KMS-11 (cell line): Measurements from ENCODE around the gene ITGB6.

Experiments
- H2AFZ ChIP-seq: fragments of 200-600 bp; sonication (generic); 2 replicates; pipeline ENCODE4 v1.6.1; 2016; ENCODE audit warnings: antibody characterized with exemption, mixed run types, low read depth
- H3K27ac ChIP-seq: fragments of 200-600 bp; sonication (generic); 2 replicates; pipeline ENCODE4 v1.6.1; 2016; ENCODE audit warnings: mild to moderate bottlenecking, mixed run types
- H3K27me3 ChIP-seq: fragments of 200-600 bp; sonication (generic); 2 replicates; pipeline ENCODE4 v1.6.1; 2017; ENCODE audit warnings: mild to moderate bottlenecking, low read depth, mixed run types, moderate library complexity; ENCODE audit not compliant: insufficient read depth
- H3K36me3 ChIP-seq: fragments of 200-600 bp; sonication (generic); 2 replicates; pipeline ENCODE4 v1.6.1; 2017; ENCODE audit warnings: mild to moderate bottlenecking, mixed run types; ENCODE audit not compliant: insufficient read depth
- H3K4me1 ChIP-seq: fragments of 200-600 bp; sonication (generic); 2 replicates; pipeline ENCODE4 v1.6.1; 2016; ENCODE audit warnings: mild to moderate bottlenecking, low read depth, mixed run types; ENCODE audit not compliant: poor library complexity, severe bottlenecking
- H3K4me2 ChIP-seq: fragments of 200-600 bp; sonication (generic); 2 replicates; pipeline ENCODE4 v1.7.0; 2016; ENCODE audit warnings: mild to moderate bottlenecking, mixed run types
- H3K4me3 ChIP-seq: fragments of 200-600 bp; sonication (generic); IDR thresholded peaks from 2 replicates; pipeline ENCODE4 v1.6.1; 2017; ENCODE audit warnings: low read depth, low read length, mixed read lengths; ENCODE audit not compliant: insufficient read depth
- H3K79me2 ChIP-seq: fragments of 200-600 bp; sonication (generic); 2 replicates; pipeline ENCODE4 v1.6.1; 2016; ENCODE audit warnings: low read depth, mixed run types; ENCODE audit not compliant: insufficient read depth
- H3K9ac ChIP-seq: fragments of 200-600 bp; sonication (generic); 2 replicates; pipeline ENCODE4 v1.6.1; 2016; ENCODE audit warnings: mild to moderate bottlenecking, mixed run types
- H4K20me1 ChIP-seq: fragments of 200-600 bp; sonication (generic); 2 replicates; pipeline ENCODE4 v1.6.1; 2016; ENCODE audit warnings: mild to moderate bottlenecking, mixed run types; ENCODE audit not compliant: insufficient read depth
- TF ChIP-seq, protein P1 (sequence below): fragments of 200-600 bp; sonication (generic); conservative IDR thresholded peaks from 2 replicates; pipeline ENCODE4 v1.6.1; 2017; ENCODE audit warnings: low read depth, mild to moderate bottlenecking, antibody characterized with exemption, low read length, moderate library complexity, mixed read lengths

Gene ITGB6

GRCh38 chr2:160062292-160063005 lies 137.6 kb downstream of the ITGB6 start, which contains the start of gene PLA2R1:
PLA2R1 (minus strand) TSS chr2:160062615; CDS start chr2:160062403, 212 bp downstream.
- no peaks in the 10 kb centered on the region for H3K36me3 ChIP-seq
- no peak within 1 kb of the TSS for H3K4me3 ChIP-seq
- H3K4me1 ChIP-seq: no peaks in the 10 kb centered on the region
- no peaks in the 10 kb centered on the region for H3K79me2 ChIP-seq
- no peak within 1 kb of the TSS for H3K27ac ChIP-seq
- H4K20me1 ChIP-seq: no peaks in the 10 kb centered on the region
- no peak within 1 kb of the TSS for H3K9ac ChIP-seq
- H3K4me2 ChIP-seq: no peak within 1 kb of the TSS
- H3K27me3 ChIP-seq: no peaks in the 10 kb centered on the region
- TF ChIP-seq, protein P1, sequence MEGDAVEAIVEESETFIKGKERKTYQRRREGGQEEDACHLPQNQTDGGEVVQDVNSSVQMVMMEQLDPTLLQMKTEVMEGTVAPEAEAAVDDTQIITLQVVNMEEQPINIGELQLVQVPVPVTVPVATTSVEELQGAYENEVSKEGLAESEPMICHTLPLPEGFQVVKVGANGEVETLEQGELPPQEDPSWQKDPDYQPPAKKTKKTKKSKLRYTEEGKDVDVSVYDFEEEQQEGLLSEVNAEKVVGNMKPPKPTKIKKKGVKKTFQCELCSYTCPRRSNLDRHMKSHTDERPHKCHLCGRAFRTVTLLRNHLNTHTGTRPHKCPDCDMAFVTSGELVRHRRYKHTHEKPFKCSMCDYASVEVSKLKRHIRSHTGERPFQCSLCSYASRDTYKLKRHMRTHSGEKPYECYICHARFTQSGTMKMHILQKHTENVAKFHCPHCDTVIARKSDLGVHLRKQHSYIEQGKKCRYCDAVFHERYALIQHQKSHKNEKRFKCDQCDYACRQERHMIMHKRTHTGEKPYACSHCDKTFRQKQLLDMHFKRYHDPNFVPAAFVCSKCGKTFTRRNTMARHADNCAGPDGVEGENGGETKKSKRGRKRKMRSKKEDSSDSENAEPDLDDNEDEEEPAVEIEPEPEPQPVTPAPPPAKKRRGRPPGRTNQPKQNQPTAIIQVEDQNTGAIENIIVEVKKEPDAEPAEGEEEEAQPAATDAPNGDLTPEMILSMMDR: no peak
- H2AFZ ChIP-seq: no peak within 1 kb of the TSS

- no peak overlapping the region for H3K4me3 ChIP-seq
- no peaks in the 10 kb centered on the region for H3K36me3 ChIP-seq
- H2AFZ ChIP-seq: no peak overlapping the region
- H3K9ac ChIP-seq: no peak overlapping the region
- no peak overlapping the region for H3K4me2 ChIP-seq
- H3K79me2 ChIP-seq: no peaks in the 10 kb centered on the region
- TF ChIP-seq, protein P1: no peak
- no peaks in the 10 kb centered on the region for H3K4me1 ChIP-seq
- H3K27ac ChIP-seq: no peak overlapping the region
- no peaks in the 10 kb centered on the region for H3K27me3 ChIP-seq
- no peaks in the 10 kb centered on the region for H4K20me1 ChIP-seq
These were observed 138.2 kb downstream of the ITGB6 start for GRCh38 chr2:160061944-160062291.

- TF ChIP-seq, protein P1: no peak
- no peaks in the 10 kb centered on the region for H4K20me1 ChIP-seq
- H3K9ac ChIP-seq: no peak overlapping the region
- H3K4me2 ChIP-seq: no peak overlapping the region
- H3K4me1 ChIP-seq: no peaks in the 10 kb centered on the region
- no peaks in the 10 kb centered on the region for H3K79me2 ChIP-seq
- H3K27me3 ChIP-seq: no peaks in the 10 kb centered on the region
- no peak overlapping the region for H2AFZ ChIP-seq
- H3K4me3 ChIP-seq: no peak overlapping the region
- H3K36me3 ChIP-seq: no peaks in the 10 kb centered on the region
- H3K27ac ChIP-seq: no peak overlapping the region
These were observed 138.5 kb downstream of the ITGB6 start for GRCh38 chr2:160061533-160061932.

DNA sequence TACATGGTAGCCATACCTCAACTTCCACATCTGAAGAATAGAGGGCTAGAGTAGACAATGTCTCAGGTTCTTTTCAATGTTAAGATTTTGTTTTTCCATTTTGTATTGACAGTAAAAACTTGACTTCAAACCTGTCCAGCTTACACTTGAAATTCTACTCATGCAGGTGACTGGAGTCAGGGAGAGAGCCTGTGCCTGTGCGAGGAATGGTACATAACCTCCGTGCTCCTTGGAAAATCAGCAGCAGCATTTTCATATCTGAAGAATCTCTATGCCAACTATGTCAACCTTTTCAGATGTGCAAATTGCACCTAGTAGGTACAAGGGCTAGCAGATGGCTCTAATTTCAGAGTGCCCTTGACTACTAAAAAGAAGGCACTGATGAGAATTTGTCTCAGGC lies 139.8 kb downstream of the ITGB6 start:
- Histone ChIP-seq H3K9ac (no peak overlapping the region), H4K20me1 (no peaks in the 10 kb centered on the region), H3K4me3 (no peak overlapping the region), H3K79me2 (no peaks in the 10 kb centered on the region), H2AFZ (no peak overlapping the region), H3K27ac (no peak overlapping the region), H3K36me3 (no peaks in the 10 kb centered on the region), H3K27me3 (no peaks in the 10 kb centered on the region), H3K4me2 (no peak overlapping the region), H3K4me1 (no peaks in the 10 kb centered on the region)
- TF ChIP-seq, protein P1: no peak
